Measurements from ENCODE around the gene GFER.

Gene GFER

DNA sequence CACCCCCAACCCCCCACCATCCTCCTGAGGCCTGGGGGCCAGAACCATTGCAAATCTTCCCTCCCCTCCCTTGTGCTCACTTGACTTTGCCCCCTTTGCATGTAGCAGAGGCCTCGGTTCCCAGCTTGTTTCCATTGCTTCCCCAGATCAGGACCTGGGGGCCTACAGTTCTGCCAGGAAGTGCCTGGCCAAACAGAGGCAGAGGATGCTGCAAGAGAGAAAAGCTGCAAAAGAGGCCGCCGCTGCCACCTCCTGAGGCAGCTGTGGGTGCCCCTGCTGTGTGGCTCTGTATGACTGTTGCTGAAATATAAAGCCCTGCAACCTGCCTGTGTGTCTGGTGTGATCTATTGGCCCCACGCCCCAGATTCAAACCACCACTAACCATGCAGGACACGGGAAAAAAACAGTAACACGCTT, 22.3 kb upstream of the GFER start (continued):
- TF ChIP-seq, protein P1, sequence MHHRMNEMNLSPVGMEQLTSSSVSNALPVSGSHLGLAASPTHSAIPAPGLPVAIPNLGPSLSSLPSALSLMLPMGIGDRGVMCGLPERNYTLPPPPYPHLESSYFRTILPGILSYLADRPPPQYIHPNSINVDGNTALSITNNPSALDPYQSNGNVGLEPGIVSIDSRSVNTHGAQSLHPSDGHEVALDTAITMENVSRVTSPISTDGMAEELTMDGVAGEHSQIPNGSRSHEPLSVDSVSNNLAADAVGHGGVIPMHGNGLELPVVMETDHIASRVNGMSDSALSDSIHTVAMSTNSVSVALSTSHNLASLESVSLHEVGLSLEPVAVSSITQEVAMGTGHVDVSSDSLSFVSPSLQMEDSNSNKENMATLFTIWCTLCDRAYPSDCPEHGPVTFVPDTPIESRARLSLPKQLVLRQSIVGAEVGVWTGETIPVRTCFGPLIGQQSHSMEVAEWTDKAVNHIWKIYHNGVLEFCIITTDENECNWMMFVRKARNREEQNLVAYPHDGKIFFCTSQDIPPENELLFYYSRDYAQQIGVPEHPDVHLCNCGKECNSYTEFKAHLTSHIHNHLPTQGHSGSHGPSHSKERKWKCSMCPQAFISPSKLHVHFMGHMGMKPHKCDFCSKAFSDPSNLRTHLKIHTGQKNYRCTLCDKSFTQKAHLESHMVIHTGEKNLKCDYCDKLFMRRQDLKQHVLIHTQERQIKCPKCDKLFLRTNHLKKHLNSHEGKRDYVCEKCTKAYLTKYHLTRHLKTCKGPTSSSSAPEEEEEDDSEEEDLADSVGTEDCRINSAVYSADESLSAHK (tag by site-specific recombination; IDR thresholded peaks at IDR 0.05): no peak
- no peak for TF ChIP-seq ZNF324 (tag by site-specific recombination; IDR thresholded peaks at IDR 0.05)
- TF ChIP-seq ZSCAN18 (tag by site-specific recombination; IDR thresholded peaks at IDR 0.05): no peak
- TF ChIP-seq KLF17 (tag by site-specific recombination; IDR thresholded peaks at IDR 0.05): no peak
- no peak for TF ChIP-seq ZNF777 (tag by site-specific recombination; IDR thresholded peaks at IDR 0.05; ENCODE audit: borderline replicate concordance)
- TF ChIP-seq ZIC2 (tag by site-specific recombination; IDR thresholded peaks at IDR 0.05): peak; percentile 87
- no peak for TF ChIP-seq YY2 (tag by site-specific recombination; IDR thresholded peaks at IDR 0.05)
- 0 out of 2 replicates have a peak, but pooled peaks have one; percentile 10 for TF ChIP-seq KLF9 (tag by site-specific recombination; IDR thresholded peaks at IDR 0.05; ENCODE audit: low read depth)
- TF ChIP-seq ZNF24 (tag by site-specific recombination; IDR thresholded peaks at IDR 0.05): 0 out of 2 replicates have a peak, but pooled peaks have one; percentile 19
- TF ChIP-seq, protein P2, sequence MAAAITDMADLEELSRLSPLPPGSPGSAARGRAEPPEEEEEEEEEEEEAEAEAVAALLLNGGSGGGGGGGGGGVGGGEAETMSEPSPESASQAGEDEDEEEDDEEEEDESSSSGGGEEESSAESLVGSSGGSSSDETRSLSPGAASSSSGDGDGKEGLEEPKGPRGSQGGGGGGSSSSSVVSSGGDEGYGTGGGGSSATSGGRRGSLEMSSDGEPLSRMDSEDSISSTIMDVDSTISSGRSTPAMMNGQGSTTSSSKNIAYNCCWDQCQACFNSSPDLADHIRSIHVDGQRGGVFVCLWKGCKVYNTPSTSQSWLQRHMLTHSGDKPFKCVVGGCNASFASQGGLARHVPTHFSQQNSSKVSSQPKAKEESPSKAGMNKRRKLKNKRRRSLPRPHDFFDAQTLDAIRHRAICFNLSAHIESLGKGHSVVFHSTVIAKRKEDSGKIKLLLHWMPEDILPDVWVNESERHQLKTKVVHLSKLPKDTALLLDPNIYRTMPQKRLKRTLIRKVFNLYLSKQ (tag by site-specific recombination; IDR thresholded peaks at IDR 0.05; ENCODE audit: borderline replicate concordance): no peak
- no peak for TF ChIP-seq ZNF174 (tag by site-specific recombination; IDR thresholded peaks at IDR 0.05)
- TF ChIP-seq ZNF514 (tag by site-specific recombination; IDR thresholded peaks at IDR 0.05): no peak
- TF ChIP-seq, protein P3, sequence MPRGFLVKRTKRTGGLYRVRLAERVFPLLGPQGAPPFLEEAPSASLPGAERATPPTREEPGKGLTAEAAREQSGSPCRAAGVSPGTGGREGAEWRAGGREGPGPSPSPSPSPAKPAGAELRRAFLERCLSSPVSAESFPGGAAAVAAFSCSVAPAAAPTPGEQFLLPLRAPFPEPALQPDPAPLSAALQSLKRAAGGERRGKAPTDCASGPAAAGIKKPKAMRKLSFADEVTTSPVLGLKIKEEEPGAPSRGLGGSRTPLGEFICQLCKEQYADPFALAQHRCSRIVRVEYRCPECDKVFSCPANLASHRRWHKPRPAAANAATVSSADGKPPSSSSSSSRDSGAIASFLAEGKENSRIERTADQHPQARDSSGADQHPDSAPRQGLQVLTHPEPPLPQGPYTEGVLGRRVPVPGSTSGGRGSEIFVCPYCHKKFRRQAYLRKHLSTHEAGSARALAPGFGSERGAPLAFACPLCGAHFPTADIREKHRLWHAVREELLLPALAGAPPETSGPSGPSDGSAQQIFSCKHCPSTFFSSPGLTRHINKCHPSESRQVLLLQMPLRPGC (tag by site-specific recombination; IDR thresholded peaks at IDR 0.05): 0 out of 2 replicates have a peak, but pooled peaks have one; percentile 20
- no peak; the same call in 1 of the 2 replicates for TF ChIP-seq ZEB2 (tag by site-specific recombination; IDR thresholded peaks at IDR 0.05)
- TF ChIP-seq, protein P4, sequence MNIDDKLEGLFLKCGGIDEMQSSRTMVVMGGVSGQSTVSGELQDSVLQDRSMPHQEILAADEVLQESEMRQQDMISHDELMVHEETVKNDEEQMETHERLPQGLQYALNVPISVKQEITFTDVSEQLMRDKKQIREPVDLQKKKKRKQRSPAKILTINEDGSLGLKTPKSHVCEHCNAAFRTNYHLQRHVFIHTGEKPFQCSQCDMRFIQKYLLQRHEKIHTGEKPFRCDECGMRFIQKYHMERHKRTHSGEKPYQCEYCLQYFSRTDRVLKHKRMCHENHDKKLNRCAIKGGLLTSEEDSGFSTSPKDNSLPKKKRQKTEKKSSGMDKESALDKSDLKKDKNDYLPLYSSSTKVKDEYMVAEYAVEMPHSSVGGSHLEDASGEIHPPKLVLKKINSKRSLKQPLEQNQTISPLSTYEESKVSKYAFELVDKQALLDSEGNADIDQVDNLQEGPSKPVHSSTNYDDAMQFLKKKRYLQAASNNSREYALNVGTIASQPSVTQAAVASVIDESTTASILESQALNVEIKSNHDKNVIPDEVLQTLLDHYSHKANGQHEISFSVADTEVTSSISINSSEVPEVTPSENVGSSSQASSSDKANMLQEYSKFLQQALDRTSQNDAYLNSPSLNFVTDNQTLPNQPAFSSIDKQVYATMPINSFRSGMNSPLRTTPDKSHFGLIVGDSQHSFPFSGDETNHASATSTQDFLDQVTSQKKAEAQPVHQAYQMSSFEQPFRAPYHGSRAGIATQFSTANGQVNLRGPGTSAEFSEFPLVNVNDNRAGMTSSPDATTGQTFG (tag by site-specific recombination; IDR thresholded peaks at IDR 0.05; ENCODE audit: borderline replicate concordance): no peak
- no peak for TF ChIP-seq ZNF548 (tag by site-specific recombination; IDR thresholded peaks at IDR 0.05)
- no peak for TF ChIP-seq KLF1 (tag by site-specific recombination; IDR thresholded peaks at IDR 0.05)
- TF ChIP-seq IKZF3 (tag by site-specific recombination; IDR thresholded peaks at IDR 0.05): peak; percentile 84
- peak; percentile 75 for TF ChIP-seq FEZF1 (tag by site-specific recombination; IDR thresholded peaks at IDR 0.05)
- TF ChIP-seq, protein P5, sequence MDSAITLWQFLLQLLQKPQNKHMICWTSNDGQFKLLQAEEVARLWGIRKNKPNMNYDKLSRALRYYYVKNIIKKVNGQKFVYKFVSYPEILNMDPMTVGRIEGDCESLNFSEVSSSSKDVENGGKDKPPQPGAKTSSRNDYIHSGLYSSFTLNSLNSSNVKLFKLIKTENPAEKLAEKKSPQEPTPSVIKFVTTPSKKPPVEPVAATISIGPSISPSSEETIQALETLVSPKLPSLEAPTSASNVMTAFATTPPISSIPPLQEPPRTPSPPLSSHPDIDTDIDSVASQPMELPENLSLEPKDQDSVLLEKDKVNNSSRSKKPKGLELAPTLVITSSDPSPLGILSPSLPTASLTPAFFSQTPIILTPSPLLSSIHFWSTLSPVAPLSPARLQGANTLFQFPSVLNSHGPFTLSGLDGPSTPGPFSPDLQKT (IDR thresholded peaks at IDR 0.05; ENCODE audit: borderline replicate concordance, low read depth, low read length): no peak
- no peak for TF ChIP-seq ZNF391 (tag by site-specific recombination; IDR thresholded peaks at IDR 0.05; ENCODE audit: borderline replicate concordance, low read depth)
- no peak for TF ChIP-seq ZFP3 (tag by site-specific recombination; IDR thresholded peaks at IDR 0.05; ENCODE audit: low read depth)
- no peak for TF ChIP-seq ZNF354C (tag by site-specific recombination; IDR thresholded peaks at IDR 0.05; ENCODE audit: borderline replicate concordance, low read depth)
- TF ChIP-seq ZNF658 (tag by site-specific recombination; IDR thresholded peaks at IDR 0.05): no peak
- no peak for TF ChIP-seq ZNF302 (tag by site-specific recombination; IDR thresholded peaks at IDR 0.05; ENCODE audit: low read depth)
- peak; percentile 63 for TF ChIP-seq OSR2 (tag by site-specific recombination; IDR thresholded peaks at IDR 0.05)
- peak; percentile 28; the same call in 1 of the 2 replicates for TF ChIP-seq MZF1 (tag by site-specific recombination; IDR thresholded peaks at IDR 0.05; ENCODE audit: borderline replicate concordance)
- TF ChIP-seq ZNF473 (tag by site-specific recombination; IDR thresholded peaks at IDR 0.05): no peak
- no peak for TF ChIP-seq GLI4 (tag by site-specific recombination; IDR thresholded peaks at IDR 0.05)
- TF ChIP-seq ZNF670 (tag by site-specific recombination; IDR thresholded peaks at IDR 0.05; ENCODE audit: low read depth): no peak
